HL-60 (cell line): ENCODE data around the gene BRICD5.

Experiments used
- CTCF ChIP-seq: IDR thresholded peaks from one replicate; pipeline ENCODE4 v1.5.1; 2011; ENCODE audit warnings: low read length, control low read depth, inconsistent platforms; ENCODE audit not compliant: insufficient read depth
- POLR2AphosphoS5 ChIP-seq: IDR thresholded peaks from 2 replicates; pipeline ENCODE4 v1.6.1; 2012; ENCODE audit warnings: low read depth
- REST ChIP-seq: IDR thresholded peaks from 2 replicates; pipeline ENCODE4 v1.6.1; 2012; ENCODE audit warnings: low read depth; ENCODE audit not compliant: insufficient replicate concordance

GRCh38 chr16:2260250-2260649, 49.6 kb upstream of the BRICD5 start:
- no peak for TF ChIP-seq CTCF
- TF ChIP-seq POLR2AphosphoS5 = no peak
- TF ChIP-seq REST = no peak
